Gastrocnemius medialis (tissue), 4 donors: ENCODE data around the gene CHST14.

Experiments used
- CTCF ChIP-seq, 5 experiments: fragments of 450-650 bp in 3 of 5; fragments of 200-600 bp in 2 of 5; sonication (generic) in 2 of 5; IDR thresholded peaks in 4 of 5; conservative IDR thresholded peaks in 1 of 5; 1 replicate in 4 of 5; 2 replicates in 1 of 5; pipeline ENCODE4 v1.5.1; 2016 to 2019; ENCODE audit warnings: antibody characterized with exemption in 5 of 5, mild to moderate bottlenecking in 3 of 5, moderate library complexity in 3 of 5
- POLR2A ChIP-seq, 2 donors: fragments of 450-650 bp; IDR thresholded peaks; one replicate each; pipeline ENCODE4 v1.6.1; 2017; ENCODE audit warnings: antibody characterized with exemption in 2 of 2, mild to moderate bottlenecking in 2 of 2, moderate library complexity in 2 of 2

- no peak for TF ChIP-seq POLR2A (IDR thresholded peaks at IDR 0.05)
- TF ChIP-seq CTCF (IDR thresholded peaks at IDR 0.05 in 4 of 5, conservative IDR thresholded peaks at IDR 0.05 in 1 of 5): no peak
Observed at GRCh38 chr15:40467261-40467615, 3.5 kb upstream of the CHST14 start.
